Stomach (tissue), 4 donors: ENCODE measurements around the gene SLC38A7.

Experiments used
- CTCF ChIP-seq, 7 experiments: fragments of 450-650 bp in 4 of 7; fragments of 200-600 bp in 3 of 7; sonication (generic) in 3 of 7; IDR thresholded peaks; one replicate each; pipeline ENCODE4 v1.5.1; 2016 to 2019; ENCODE audit warnings: antibody characterized with exemption in 7 of 7, control low read depth in 2 of 7, mild to moderate bottlenecking in 1 of 7
- EP300 ChIP-seq: sonication (generic); formaldehyde crosslinking; IDR thresholded peaks from one replicate; pipeline ENCODE4 v1.6.1; 2017; ENCODE audit warnings: antibody characterized with exemption

- TF ChIP-seq CTCF (IDR thresholded peaks at IDR 0.05) (no peak), EP300 (no peak)
Measured at GRCh38 chr16:58655215-58655596, 29.4 kb downstream of the SLC38A7 start.
